GM20431 (cell line): ENCODE measurements around the gene LGR6.
"Not testable (repeated sequence)": the region's sequence is repeated elsewhere in the genome, so short reads cannot be mapped to it uniquely, and the experiment has no call there.

ENCODE experiments used
- in situ Hi-C: fragments of 300-500 bp; cut with MseI, MboI; formaldehyde crosslinking; loops from one replicate; pipeline ENCODE4 v1.15.0; 2020; ENCODE audit warnings: low sequenced_read_pairs; ENCODE audit not compliant: unreplicated experiment

The LGR6 gene

GRCh38 chr1:202173993-202174392, 19.6 kb upstream of the LGR6 start:
- in situ Hi-C loops: no loop called here

GRCh38 chr1:202176949-202177927, 16.4 kb upstream of the LGR6 start:
- in situ Hi-C loops: no loop called here

GRCh38 chr1:202179828-202180750, 13.5 kb upstream of the LGR6 start:
- in situ Hi-C loops: no loop called here

- in situ Hi-C loops: not testable (repeated sequence)
Observed at GRCh38 chr1:202180751-202181139, 12.9 kb upstream of the LGR6 start.

- in situ Hi-C loops: no loop called here
Observed at GRCh38 chr1:202181586-202181985, 12.0 kb upstream of the LGR6 start.

- in situ Hi-C loops: no loop called here
Observed at GRCh38 chr1:202182040-202182877, 11.3 kb upstream of the LGR6 start.

GRCh38 chr1:202184750-202185460, 8.7 kb upstream of the LGR6 start:
- in situ Hi-C loops: no loop called here

- in situ Hi-C loops: no loop called here
Observed at GRCh38 chr1:202186327-202186726, 7.3 kb upstream of the LGR6 start.

GRCh38 chr1:202187041-202187671, 6.4 kb upstream of the LGR6 start:
- in situ Hi-C loops: no loop called here

- in situ Hi-C loops: no loop called here
Observed at GRCh38 chr1:202187697-202188407, 5.7 kb upstream of the LGR6 start.

- in situ Hi-C loops: no loop called here
Observed at GRCh38 chr1:202189001-202189790, 4.4 kb upstream of the LGR6 start.

- in situ Hi-C loops: loop anchor here (10.0 kb wide), 1 partner anchor 125 kb away; no protein-coding TSS in a partner anchor
Observed at GRCh38 chr1:202189918-202190715, 3.5 kb upstream of the LGR6 start.

- in situ Hi-C loops: loop anchor here (10.0 kb wide), 1 partner anchor 123 kb away; no protein-coding TSS in a partner anchor
Observed at GRCh38 chr1:202191391-202191790, 2.2 kb upstream of the LGR6 start.

- in situ Hi-C loops: loop anchor here (10.0 kb wide), 1 partner anchor 122 kb away; no protein-coding TSS in a partner anchor
Observed at GRCh38 chr1:202192770-202193613, 607 bp upstream of the LGR6 start.

- in situ Hi-C loops: loop anchor here (10.0 kb wide), 1 partner anchor 121 kb away; no protein-coding TSS in a partner anchor
Observed at GRCh38 chr1:202194328-202194648, 689 bp downstream of the LGR6 start.
